ENCODE results near the gene RHOC.

GRCh38 chr1:112708002-112708448 lies 1.1 kb upstream of the RHOC start:
- no peak for TF ChIP-seq POLR2A (IDR thresholded peaks at IDR 0.05)
- no peak for TF ChIP-seq CTCF (IDR thresholded peaks at IDR 0.05)
